ENCODE measurements around the gene BCAP29.

The BCAP29 gene

DNA sequence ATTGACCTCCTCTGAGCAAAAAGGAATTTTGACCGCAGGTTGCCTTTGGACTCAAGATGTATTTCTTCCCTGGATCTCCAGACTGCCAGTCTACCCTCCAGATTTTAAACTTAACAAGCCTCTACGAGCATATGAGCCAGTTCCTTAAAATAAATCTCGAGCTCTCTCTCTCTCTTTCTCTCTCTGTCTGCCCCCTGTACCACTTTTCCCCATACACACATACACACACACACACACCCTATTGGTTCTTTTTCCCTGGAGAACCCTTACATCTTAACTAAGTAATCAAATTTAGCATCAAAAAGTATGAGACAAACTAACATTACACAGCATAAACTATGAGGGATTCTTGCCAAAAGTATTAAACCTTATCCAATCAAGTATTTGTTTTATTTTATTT lies 11.4 kb downstream of the BCAP29 start:
- H3K36me3 ChIP-seq (ENCODE audit: control insufficient read depth, insufficient read depth, low read length) = no peaks in the 10 kb centered on the region
- H3K9ac ChIP-seq (ENCODE audit: low read depth, low read length) = no peak overlapping the region
- no peaks in the 10 kb centered on the region for H3K4me1 ChIP-seq (ENCODE audit: control insufficient read depth, insufficient read depth, low read length)
- H3K27me3 ChIP-seq (ENCODE audit: control insufficient read depth, insufficient read depth, low read length) = no peaks in the 10 kb centered on the region
- no peaks in the 10 kb centered on the region for H3K9me3 ChIP-seq (ENCODE audit: control insufficient read depth, insufficient read depth, low read length)
- H3K4me3 ChIP-seq (ENCODE audit: low read depth, low read length) = no peak overlapping the region

- Histone ChIP-seq H3K36me3 (ENCODE audit: control insufficient read depth, insufficient read depth, low read length) (no peaks in the 10 kb centered on the region), H3K9ac (ENCODE audit: low read depth, low read length) (no peak overlapping the region), H3K4me1 (ENCODE audit: control insufficient read depth, insufficient read depth, low read length) (no peaks in the 10 kb centered on the region), H3K4me3 (ENCODE audit: low read depth, low read length) (no peak overlapping the region), H3K27me3 (ENCODE audit: control insufficient read depth, insufficient read depth, low read length) (no peaks in the 10 kb centered on the region), H3K9me3 (ENCODE audit: control insufficient read depth, insufficient read depth, low read length) (no peaks in the 10 kb centered on the region)
Measured at GRCh38 chr7:107592361-107593024, 12.4 kb downstream of the BCAP29 start.

- H3K9ac ChIP-seq (ENCODE audit: low read depth, low read length) = no peak overlapping the region
Measured at GRCh38 chr7:107593025-107593410, 13.0 kb downstream of the BCAP29 start.

GRCh38 chr7:107594961-107595737 lies 15.1 kb downstream of the BCAP29 start:
- no peaks in the 10 kb centered on the region for H3K36me3 ChIP-seq (ENCODE audit: control insufficient read depth, insufficient read depth, low read length)
- H3K27me3 ChIP-seq (ENCODE audit: control insufficient read depth, insufficient read depth, low read length) = no peaks in the 10 kb centered on the region
- H3K9me3 ChIP-seq (ENCODE audit: control insufficient read depth, insufficient read depth, low read length) = no peaks in the 10 kb centered on the region
- no peak overlapping the region for H3K9ac ChIP-seq (ENCODE audit: low read depth, low read length)
- no peaks in the 10 kb centered on the region for H3K4me1 ChIP-seq (ENCODE audit: control insufficient read depth, insufficient read depth, low read length)
- H3K4me3 ChIP-seq (ENCODE audit: low read depth, low read length) = no peak overlapping the region

More at GRCh38 chr7:107593025-107593410, 13.0 kb downstream of the BCAP29 start:
- Histone ChIP-seq H3K36me3 (ENCODE audit: control insufficient read depth, insufficient read depth, low read length) (no peaks in the 10 kb centered on the region), H3K4me1 (ENCODE audit: control insufficient read depth, insufficient read depth, low read length) (no peaks in the 10 kb centered on the region), H3K9me3 (ENCODE audit: control insufficient read depth, insufficient read depth, low read length) (no peaks in the 10 kb centered on the region), H3K27me3 (ENCODE audit: control insufficient read depth, insufficient read depth, low read length) (no peaks in the 10 kb centered on the region), H3K4me3 (ENCODE audit: low read depth, low read length) (no peak overlapping the region)

- Histone ChIP-seq H3K27me3 (ENCODE audit: control insufficient read depth, insufficient read depth, low read length) (no peaks in the 10 kb centered on the region), H3K9me3 (ENCODE audit: control insufficient read depth, insufficient read depth, low read length) (no peaks in the 10 kb centered on the region), H3K9ac (ENCODE audit: low read depth, low read length) (no peak overlapping the region), H3K4me3 (ENCODE audit: low read depth, low read length) (no peak overlapping the region), H3K36me3 (ENCODE audit: control insufficient read depth, insufficient read depth, low read length) (no peaks in the 10 kb centered on the region), H3K4me1 (ENCODE audit: control insufficient read depth, insufficient read depth, low read length) (no peaks in the 10 kb centered on the region)
Measured at GRCh38 chr7:107596881-107597581, 17.0 kb downstream of the BCAP29 start.

DNA sequence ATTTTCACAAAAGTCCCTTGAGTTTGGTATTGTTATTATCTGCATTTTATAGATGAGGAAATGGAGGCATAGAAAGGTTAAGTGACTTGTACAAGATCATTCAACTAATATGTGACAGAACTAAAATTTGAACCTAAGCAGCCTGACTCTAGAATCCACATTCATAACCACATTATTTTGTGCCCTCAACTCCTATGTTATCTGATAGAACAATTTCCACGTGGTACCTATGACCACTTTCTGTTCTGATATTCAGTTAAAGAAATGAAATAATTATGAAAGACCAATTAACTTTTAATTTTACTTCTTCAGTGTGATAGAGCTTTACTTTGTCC lies 17.5 kb downstream of the BCAP29 start:
- Histone ChIP-seq H3K4me3 (ENCODE audit: low read depth, low read length) (no peak overlapping the region), H3K9me3 (ENCODE audit: control insufficient read depth, insufficient read depth, low read length) (no peaks in the 10 kb centered on the region), H3K27me3 (ENCODE audit: control insufficient read depth, insufficient read depth, low read length) (no peaks in the 10 kb centered on the region), H3K9ac (ENCODE audit: low read depth, low read length) (no peak overlapping the region), H3K36me3 (ENCODE audit: control insufficient read depth, insufficient read depth, low read length) (no peaks in the 10 kb centered on the region), H3K4me1 (ENCODE audit: control insufficient read depth, insufficient read depth, low read length) (no peaks in the 10 kb centered on the region)

DNA sequence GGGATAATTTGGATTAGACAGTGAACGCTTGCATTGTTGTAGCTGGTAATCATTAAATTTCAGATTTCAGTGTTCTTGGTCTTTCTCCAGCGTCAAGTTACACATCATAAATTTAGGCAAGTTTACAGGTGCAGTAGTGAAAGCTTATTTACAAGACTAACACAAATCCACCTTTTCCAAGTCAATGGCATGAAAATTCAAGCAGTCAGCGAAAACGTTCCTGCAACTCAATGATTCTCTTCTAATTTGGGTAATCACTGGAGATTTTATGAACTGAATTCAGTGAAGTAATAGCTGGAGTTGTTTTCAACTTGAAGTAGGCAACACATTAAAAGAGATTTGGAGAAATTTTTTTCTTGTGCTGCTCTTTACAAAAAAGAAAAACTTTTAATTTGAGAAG lies 17.9 kb downstream of the BCAP29 start:
- Histone ChIP-seq H3K36me3 (ENCODE audit: control insufficient read depth, insufficient read depth, low read length) (no peaks in the 10 kb centered on the region), H3K27me3 (ENCODE audit: control insufficient read depth, insufficient read depth, low read length) (no peaks in the 10 kb centered on the region), H3K9me3 (ENCODE audit: control insufficient read depth, insufficient read depth, low read length) (no peaks in the 10 kb centered on the region), H3K4me1 (ENCODE audit: control insufficient read depth, insufficient read depth, low read length) (no peaks in the 10 kb centered on the region), H3K4me3 (ENCODE audit: low read depth, low read length) (no peak overlapping the region), H3K9ac (ENCODE audit: low read depth, low read length) (no peak overlapping the region)

GRCh38 chr7:107599262-107599661 lies 19.2 kb downstream of the BCAP29 start:
- Histone ChIP-seq H3K36me3 (ENCODE audit: control insufficient read depth, insufficient read depth, low read length) (no peaks in the 10 kb centered on the region), H3K9me3 (ENCODE audit: control insufficient read depth, insufficient read depth, low read length) (no peaks in the 10 kb centered on the region)

GRCh38 chr7:107600816-107601215 lies 20.8 kb downstream of the BCAP29 start:
- Histone ChIP-seq H3K9me3 (ENCODE audit: control insufficient read depth, insufficient read depth, low read length) (no peaks in the 10 kb centered on the region), H3K36me3 (ENCODE audit: control insufficient read depth, insufficient read depth, low read length) (no peaks in the 10 kb centered on the region), H3K27me3 (ENCODE audit: control insufficient read depth, insufficient read depth, low read length) (no peaks in the 10 kb centered on the region), H3K4me1 (ENCODE audit: control insufficient read depth, insufficient read depth, low read length) (no peaks in the 10 kb centered on the region), H3K4me3 (ENCODE audit: low read depth, low read length) (no peak overlapping the region), H3K9ac (ENCODE audit: low read depth, low read length) (no peak overlapping the region)

More at GRCh38 chr7:107599262-107599661, 19.2 kb downstream of the BCAP29 start:
- Histone ChIP-seq H3K4me3 (ENCODE audit: low read depth, low read length) (no peak overlapping the region), H3K9ac (ENCODE audit: low read depth, low read length) (no peak overlapping the region), H3K4me1 (ENCODE audit: control insufficient read depth, insufficient read depth, low read length) (no peaks in the 10 kb centered on the region), H3K27me3 (ENCODE audit: control insufficient read depth, insufficient read depth, low read length) (no peaks in the 10 kb centered on the region)

DNA sequence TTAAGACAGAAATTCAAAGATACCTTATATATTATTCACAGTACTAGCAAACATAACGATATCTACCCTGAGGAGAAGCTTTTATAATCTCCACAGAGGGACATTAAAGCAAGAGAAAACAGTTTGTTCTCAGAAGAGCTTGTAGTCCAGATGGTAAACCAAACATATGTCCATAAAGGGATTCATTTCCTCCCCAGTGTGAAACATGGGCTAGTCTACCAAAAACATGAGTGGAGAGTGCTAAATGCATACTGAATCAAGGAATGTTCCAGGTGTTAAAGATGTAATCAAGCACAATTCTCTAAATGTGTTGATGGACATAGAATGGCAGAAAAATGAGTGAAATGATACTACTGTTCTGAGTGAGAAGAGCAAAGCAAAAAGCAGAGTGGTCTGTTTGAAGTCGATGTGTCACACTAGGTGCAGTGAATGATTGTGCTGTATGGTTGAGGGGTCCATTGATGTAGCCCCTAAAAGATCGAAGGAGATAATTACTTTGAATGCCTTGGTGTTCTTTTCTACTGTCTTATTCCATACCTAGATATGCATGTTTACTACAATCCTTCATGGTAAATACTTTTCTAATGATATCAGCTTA lies 25.3 kb downstream of the BCAP29 start:
- H3K27me3 ChIP-seq (ENCODE audit: control insufficient read depth, insufficient read depth, low read length) = no peaks in the 10 kb centered on the region
- H3K9me3 ChIP-seq (ENCODE audit: control insufficient read depth, insufficient read depth, low read length) = no peaks in the 10 kb centered on the region
- no peaks in the 10 kb centered on the region for H3K36me3 ChIP-seq (ENCODE audit: control insufficient read depth, insufficient read depth, low read length)
- H3K4me1 ChIP-seq (ENCODE audit: control insufficient read depth, insufficient read depth, low read length) = no peaks in the 10 kb centered on the region
- no peak overlapping the region for H3K4me3 ChIP-seq (ENCODE audit: low read depth, low read length)
- H3K9ac ChIP-seq (ENCODE audit: low read depth, low read length) = no peak overlapping the region

- no peaks in the 10 kb centered on the region for H3K36me3 ChIP-seq (ENCODE audit: control insufficient read depth, insufficient read depth, low read length)
- no peaks in the 10 kb centered on the region for H3K9me3 ChIP-seq (ENCODE audit: control insufficient read depth, insufficient read depth, low read length)
- H3K27me3 ChIP-seq (ENCODE audit: control insufficient read depth, insufficient read depth, low read length) = no peaks in the 10 kb centered on the region
- no peaks in the 10 kb centered on the region for H3K4me1 ChIP-seq (ENCODE audit: control insufficient read depth, insufficient read depth, low read length)
- no peak overlapping the region for H3K9ac ChIP-seq (ENCODE audit: low read depth, low read length)
- H3K4me3 ChIP-seq (ENCODE audit: low read depth, low read length) = no peak overlapping the region
Measured at GRCh38 chr7:107606303-107606702, 26.3 kb downstream of the BCAP29 start.

Data from iPS-15b (cell line).